ENCODE data around the gene RIBC2.

- TF ChIP-seq, protein P1, sequence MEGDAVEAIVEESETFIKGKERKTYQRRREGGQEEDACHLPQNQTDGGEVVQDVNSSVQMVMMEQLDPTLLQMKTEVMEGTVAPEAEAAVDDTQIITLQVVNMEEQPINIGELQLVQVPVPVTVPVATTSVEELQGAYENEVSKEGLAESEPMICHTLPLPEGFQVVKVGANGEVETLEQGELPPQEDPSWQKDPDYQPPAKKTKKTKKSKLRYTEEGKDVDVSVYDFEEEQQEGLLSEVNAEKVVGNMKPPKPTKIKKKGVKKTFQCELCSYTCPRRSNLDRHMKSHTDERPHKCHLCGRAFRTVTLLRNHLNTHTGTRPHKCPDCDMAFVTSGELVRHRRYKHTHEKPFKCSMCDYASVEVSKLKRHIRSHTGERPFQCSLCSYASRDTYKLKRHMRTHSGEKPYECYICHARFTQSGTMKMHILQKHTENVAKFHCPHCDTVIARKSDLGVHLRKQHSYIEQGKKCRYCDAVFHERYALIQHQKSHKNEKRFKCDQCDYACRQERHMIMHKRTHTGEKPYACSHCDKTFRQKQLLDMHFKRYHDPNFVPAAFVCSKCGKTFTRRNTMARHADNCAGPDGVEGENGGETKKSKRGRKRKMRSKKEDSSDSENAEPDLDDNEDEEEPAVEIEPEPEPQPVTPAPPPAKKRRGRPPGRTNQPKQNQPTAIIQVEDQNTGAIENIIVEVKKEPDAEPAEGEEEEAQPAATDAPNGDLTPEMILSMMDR (IDR thresholded peaks at IDR 0.05), result no peak
- TF ChIP-seq POLR2AphosphoS5 (IDR thresholded peaks at IDR 0.05; ENCODE audit: low read depth, low read length) (no peak), SIN3A (IDR thresholded peaks at IDR 0.05; ENCODE audit: borderline replicate concordance, insufficient read depth, low read depth, low read length) (no peak), TCF7L2 (IDR thresholded peaks at IDR 0.05; ENCODE audit: low read depth, low read length) (no peak)
- TF ChIP-seq, protein P2, sequence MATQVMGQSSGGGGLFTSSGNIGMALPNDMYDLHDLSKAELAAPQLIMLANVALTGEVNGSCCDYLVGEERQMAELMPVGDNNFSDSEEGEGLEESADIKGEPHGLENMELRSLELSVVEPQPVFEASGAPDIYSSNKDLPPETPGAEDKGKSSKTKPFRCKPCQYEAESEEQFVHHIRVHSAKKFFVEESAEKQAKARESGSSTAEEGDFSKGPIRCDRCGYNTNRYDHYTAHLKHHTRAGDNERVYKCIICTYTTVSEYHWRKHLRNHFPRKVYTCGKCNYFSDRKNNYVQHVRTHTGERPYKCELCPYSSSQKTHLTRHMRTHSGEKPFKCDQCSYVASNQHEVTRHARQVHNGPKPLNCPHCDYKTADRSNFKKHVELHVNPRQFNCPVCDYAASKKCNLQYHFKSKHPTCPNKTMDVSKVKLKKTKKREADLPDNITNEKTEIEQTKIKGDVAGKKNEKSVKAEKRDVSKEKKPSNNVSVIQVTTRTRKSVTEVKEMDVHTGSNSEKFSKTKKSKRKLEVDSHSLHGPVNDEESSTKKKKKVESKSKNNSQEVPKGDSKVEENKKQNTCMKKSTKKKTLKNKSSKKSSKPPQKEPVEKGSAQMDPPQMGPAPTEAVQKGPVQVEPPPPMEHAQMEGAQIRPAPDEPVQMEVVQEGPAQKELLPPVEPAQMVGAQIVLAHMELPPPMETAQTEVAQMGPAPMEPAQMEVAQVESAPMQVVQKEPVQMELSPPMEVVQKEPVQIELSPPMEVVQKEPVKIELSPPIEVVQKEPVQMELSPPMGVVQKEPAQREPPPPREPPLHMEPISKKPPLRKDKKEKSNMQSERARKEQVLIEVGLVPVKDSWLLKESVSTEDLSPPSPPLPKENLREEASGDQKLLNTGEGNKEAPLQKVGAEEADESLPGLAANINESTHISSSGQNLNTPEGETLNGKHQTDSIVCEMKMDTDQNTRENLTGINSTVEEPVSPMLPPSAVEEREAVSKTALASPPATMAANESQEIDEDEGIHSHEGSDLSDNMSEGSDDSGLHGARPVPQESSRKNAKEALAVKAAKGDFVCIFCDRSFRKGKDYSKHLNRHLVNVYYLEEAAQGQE (IDR thresholded peaks at IDR 0.05; ENCODE audit: insufficient read depth in 1 of 2, low read depth in 2 of 2, low read length in 1 of 2), result no peak
Observed at GRCh38 chr22:45425101-45425500, 11.6 kb downstream of the RIBC2 start.

Data from Panc1 (cell line).